Measurements from ENCODE around the gene SMURF1. TPM values are rescaled to one million over a fixed set of nuclear protein-coding genes. Genes with fewer than 3 reads are reported as not detected.

SMURF1 gene
- total and polyA plus RNA-seq, 2 donors (not counting 1 experiment from before 2014, with no cell fraction given), result 17.2 to 18.7 TPM

- no peak for DNase-seq (ENCODE audit: low read depth in 2 of 2)
Measured at GRCh38 chr7:99030951-99031350, 113.0 kb downstream of the SMURF1 start.

GRCh38 chr7:99030457-99030856, 113.5 kb downstream of the SMURF1 start:
- Histone ChIP-seq H3K4me1 (ENCODE audit: control insufficient read depth, extremely low read depth, insufficient read depth, low read length) (no peaks in the 10 kb centered on the region), H3K9me3 (ENCODE audit: control insufficient read depth, insufficient read depth, low read depth, low read length) (no peaks in the 10 kb centered on the region), H3K9ac (ENCODE audit: insufficient read depth, low read length) (no peak overlapping the region), H2AFZ (ENCODE audit: low read length) (no peak overlapping the region), H3K27me3 (ENCODE audit: control insufficient read depth, insufficient read depth, low read length) (no peaks in the 10 kb centered on the region), H3K4me2 (ENCODE audit: extremely low read depth, insufficient read depth, low read length) (no peak overlapping the region), H3K36me3 (ENCODE audit: control insufficient read depth, insufficient read depth, low read length) (peaks cover 31% of the 10 kb centered on the region), H3K27ac (ENCODE audit: insufficient read depth, low read length) (no peak overlapping the region), H3K4me3 (replicated peaks in 1 of 4; ENCODE audit: control extremely low read depth in 1 of 4, insufficient read depth in 1 of 4, low read depth in 3 of 4, low read length in 4 of 4) (no peak overlapping the region), H4K20me1 (ENCODE audit: control insufficient read depth, extremely low read depth, insufficient read depth, low read length) (no peaks in the 10 kb centered on the region), H3K79me2 (ENCODE audit: control insufficient read depth, insufficient read depth, low read length) (no peaks in the 10 kb centered on the region)
- TF ChIP-seq EZH2 (IDR thresholded peaks at IDR 0.05; ENCODE audit: low read length, missing control alignments) (no peak), CTCF (conservative IDR thresholded peaks at IDR 0.05 in 1 of 2, IDR thresholded peaks at IDR 0.05 in 1 of 2; ENCODE audit: low read depth in 1 of 2, low read length in 2 of 2) (no peak)
- no peak for DNase-seq (ENCODE audit: low read depth in 2 of 2)

More at GRCh38 chr7:99030951-99031350, 113.0 kb downstream of the SMURF1 start:
- no peaks in the 10 kb centered on the region for H3K27me3 ChIP-seq (ENCODE audit: control insufficient read depth, insufficient read depth, low read length)
- H3K36me3 ChIP-seq (ENCODE audit: control insufficient read depth, insufficient read depth, low read length), result peaks cover 36% of the 10 kb centered on the region
- no peaks in the 10 kb centered on the region for H3K79me2 ChIP-seq (ENCODE audit: control insufficient read depth, insufficient read depth, low read length)
- no peak overlapping the region for H3K4me3 ChIP-seq (replicated peaks in 1 of 4; ENCODE audit: control extremely low read depth in 1 of 4, insufficient read depth in 1 of 4, low read depth in 3 of 4, low read length in 4 of 4)
- no peak overlapping the region for H2AFZ ChIP-seq (ENCODE audit: low read length)
- H3K9me3 ChIP-seq (ENCODE audit: control insufficient read depth, insufficient read depth, low read depth, low read length), result no peaks in the 10 kb centered on the region
- no peak for TF ChIP-seq CTCF (conservative IDR thresholded peaks at IDR 0.05 in 1 of 2, IDR thresholded peaks at IDR 0.05 in 1 of 2; ENCODE audit: low read depth in 1 of 2, low read length in 2 of 2)
- no peak for TF ChIP-seq EZH2 (IDR thresholded peaks at IDR 0.05; ENCODE audit: low read length, missing control alignments)
- H3K4me2 ChIP-seq (ENCODE audit: extremely low read depth, insufficient read depth, low read length), result no peak overlapping the region
- no peak overlapping the region for H3K9ac ChIP-seq (ENCODE audit: insufficient read depth, low read length)
- no peaks in the 10 kb centered on the region for H4K20me1 ChIP-seq (ENCODE audit: control insufficient read depth, extremely low read depth, insufficient read depth, low read length)
- no peak overlapping the region for H3K27ac ChIP-seq (ENCODE audit: insufficient read depth, low read length)
- no peaks in the 10 kb centered on the region for H3K4me1 ChIP-seq (ENCODE audit: control insufficient read depth, extremely low read depth, insufficient read depth, low read length)

DNA sequence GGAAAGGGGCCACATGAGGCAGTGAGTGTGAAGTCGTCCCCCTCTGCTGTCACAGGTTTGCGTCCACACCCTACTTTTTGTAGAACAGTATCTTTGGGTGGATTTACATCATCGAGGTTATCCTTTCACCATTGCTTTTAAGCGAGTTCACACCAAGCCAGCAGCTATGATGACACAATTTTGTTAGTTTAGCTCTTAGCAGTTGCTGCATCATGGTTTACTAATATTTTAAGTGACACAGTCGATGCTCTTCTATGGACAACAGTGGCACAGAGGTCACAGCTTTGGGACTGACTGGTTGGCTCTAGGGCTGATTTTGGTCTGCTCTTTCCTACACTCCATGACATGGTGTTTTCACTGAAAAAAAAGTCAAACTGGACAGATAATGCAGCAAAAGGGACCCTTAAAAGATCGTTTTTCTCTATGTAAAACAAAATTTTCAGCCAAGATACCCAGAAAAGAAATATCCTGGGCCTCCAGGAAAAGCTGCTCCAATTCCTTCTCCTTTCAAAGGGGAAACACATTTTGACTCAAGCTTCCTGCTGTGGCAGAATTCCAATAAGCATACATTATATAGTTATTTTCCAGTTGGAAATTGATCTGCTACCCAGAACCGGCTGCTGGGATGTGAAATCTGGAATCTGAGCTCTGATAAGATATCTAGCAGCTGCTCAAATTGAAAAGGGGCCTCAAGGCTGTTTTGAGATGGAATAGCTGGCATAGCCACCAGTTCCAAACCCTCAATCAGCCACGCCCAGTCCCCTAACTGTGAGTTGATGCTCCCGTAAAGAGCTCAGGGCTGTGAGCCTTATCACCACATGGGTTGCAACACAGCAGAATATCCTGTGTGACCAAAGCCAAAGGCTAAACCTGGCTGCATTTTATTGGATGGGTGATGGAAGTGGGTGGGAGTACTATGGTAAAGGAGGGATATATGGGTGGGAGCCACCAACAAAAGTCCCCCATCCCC, 114.2 kb downstream of the SMURF1 start:
- H3K4me3 ChIP-seq (replicated peaks in 1 of 4; ENCODE audit: control extremely low read depth in 1 of 4, insufficient read depth in 1 of 4, low read depth in 3 of 4, low read length in 4 of 4), result no peak overlapping the region
- H3K4me1 ChIP-seq (ENCODE audit: control insufficient read depth, extremely low read depth, insufficient read depth, low read length), result no peaks in the 10 kb centered on the region
- TF ChIP-seq EZH2 (IDR thresholded peaks at IDR 0.05; ENCODE audit: low read length, missing control alignments) (no peak), CTCF (conservative IDR thresholded peaks at IDR 0.05 in 1 of 2, IDR thresholded peaks at IDR 0.05 in 1 of 2; ENCODE audit: low read depth in 1 of 2, low read length in 2 of 2) (no peak)
- no peaks in the 10 kb centered on the region for H3K9me3 ChIP-seq (ENCODE audit: control insufficient read depth, insufficient read depth, low read depth, low read length)
- H4K20me1 ChIP-seq (ENCODE audit: control insufficient read depth, extremely low read depth, insufficient read depth, low read length), result no peaks in the 10 kb centered on the region
- peaks cover 25% of the 10 kb centered on the region for H3K36me3 ChIP-seq (ENCODE audit: control insufficient read depth, insufficient read depth, low read length)
- no peak overlapping the region for H3K9ac ChIP-seq (ENCODE audit: insufficient read depth, low read length)
- no peak overlapping the region for H3K27ac ChIP-seq (ENCODE audit: insufficient read depth, low read length)
- no peak for DNase-seq (ENCODE audit: low read depth in 2 of 2)
- H3K27me3 ChIP-seq (ENCODE audit: control insufficient read depth, insufficient read depth, low read length), result no peaks in the 10 kb centered on the region
- H2AFZ ChIP-seq (ENCODE audit: low read length), result no peak overlapping the region
- no peak overlapping the region for H3K4me2 ChIP-seq (ENCODE audit: extremely low read depth, insufficient read depth, low read length)
- H3K79me2 ChIP-seq (ENCODE audit: control insufficient read depth, insufficient read depth, low read length), result no peaks in the 10 kb centered on the region
